OCI-LY7 (cell line): ENCODE results near the gene SCARB1. TPM values are rescaled to one million over a fixed set of nuclear protein-coding genes. Genes with fewer than 3 reads are reported as not detected.

Experiments
- BruUV-seq: library from RNA; stranded (reverse); fragments of 400-500 nt; replicated peaks from 2 replicates; lab custom pipeline; 2021; lab: Mats Ljungman, UMichigan
- CTCF ChIA-PET: fragments of 300-600 bp; sonication (Branson Sonifier 250); formaldehyde crosslinking; loops from one replicate; lab custom pipeline; 2022; ENCODE audit warnings: antibody characterized with exemption; ENCODE audit not compliant: unreplicated experiment; lab: Charles Lee
- POLR2A ChIA-PET: fragments of 300-600 bp; sonication (Branson Sonifier 250); formaldehyde crosslinking; loops from one replicate; lab custom pipeline; 2022; ENCODE audit warnings: antibody characterized with exemption; lab: Charles Lee
- DNase-seq: peaks from one replicate; pipeline ENCODE4 v3.0.0-alpha.2; 2015; ENCODE audit warnings: low spot score
- H2AFZ ChIP-seq: fragments of 200-600 bp; sonication (generic), shearing (Covaris generic); 2 replicates; pipeline ENCODE4 v1.6.1; 2014; ENCODE audit warnings: mild to moderate bottlenecking, antibody characterized with exemption, low read length, moderate library complexity
- H3K27ac ChIP-seq: fragments of 200-600 bp; sonication (generic); 2 replicates; pipeline ENCODE4 v1.5.1; 2014; ENCODE audit warnings: mixed run types, low read depth, mild to moderate bottlenecking, moderate library complexity, low read length, inconsistent platforms; ENCODE audit not compliant: poor library complexity, severe bottlenecking
- H3K36me3 ChIP-seq: fragments of 200-600 bp; sonication (generic); 2 replicates; pipeline ENCODE4 v1.6.1; 2014; ENCODE audit warnings: mild to moderate bottlenecking, antibody characterized with exemption, low read length, moderate library complexity, mixed read lengths; ENCODE audit not compliant: insufficient read depth
- H3K4me1 ChIP-seq: fragments of 200-600 bp; sonication (generic); 2 replicates; pipeline ENCODE4 v1.5.1; 2014; ENCODE audit warnings: mild to moderate bottlenecking, low read length; ENCODE audit not compliant: insufficient read depth, poor library complexity, severe bottlenecking
- H3K4me2 ChIP-seq: fragments of 200-600 bp; sonication (generic); 2 replicates; pipeline ENCODE4 v1.6.1; 2014; ENCODE audit warnings: mild to moderate bottlenecking, low read length
- H3K4me3 ChIP-seq: fragments of 200-600 bp; sonication (generic); 2 replicates; pipeline ENCODE4 v1.5.1; 2014; ENCODE audit warnings: mild to moderate bottlenecking, low read depth, low read length; ENCODE audit not compliant: poor library complexity, severe bottlenecking
- H3K79me2 ChIP-seq: fragments of 200-600 bp; sonication (generic); 2 replicates; pipeline ENCODE4 v1.6.1; 2016; ENCODE audit warnings: low read depth, mild to moderate bottlenecking, low read length, moderate library complexity, mixed read lengths; ENCODE audit not compliant: insufficient read depth
- H3K9me2 ChIP-seq: fragments of 200-600 bp; sonication (generic); 2 replicates; pipeline ENCODE4 v1.6.1; 2016; ENCODE audit warnings: mild to moderate bottlenecking, low read length, mixed read lengths; ENCODE audit not compliant: insufficient read depth
- H3K9me3 ChIP-seq: fragments of 200-600 bp; sonication (generic); 2 replicates; pipeline ENCODE4 v1.6.1; 2014; ENCODE audit warnings: mild to moderate bottlenecking, mixed run types, low read length, mixed read lengths
- H4K20me1 ChIP-seq: fragments of 200-600 bp; sonication (generic); 2 replicates; pipeline ENCODE4 v1.6.1; 2014; ENCODE audit warnings: mild to moderate bottlenecking, antibody characterized with exemption, low read length, moderate library complexity, mixed read lengths; ENCODE audit not compliant: insufficient read depth
- EZH2phosphoT487 ChIP-seq: fragments of 200-600 bp; sonication (generic); IDR thresholded peaks from 2 replicates; pipeline ENCODE4 v1.6.1; 2018; ENCODE audit warnings: low read depth, borderline replicate concordance, mild to moderate bottlenecking, mixed run types, antibody characterized with exemption, low read length, moderate library complexity, mixed read lengths
- intact Hi-C: fragments of 100-400 bp; cut with micrococcal nuclease; formaldehyde crosslinking; loops from one replicate; pipeline ENCODE4 v1.10.0; 2022; ENCODE audit not compliant: unreplicated experiment
- total RNA-seq, 2 experiments: library from RNA; depleted of rRNA in 1 of 2; stranded (reverse); fragments of >200 nt in 1 of 2; shearing (Covaris generic) in 1 of 2; gene quantifications; 2 replicates each; pipeline ENCODE4 v1.2.3, GENCODE V29; 2014 to 2022
- TF ChIP-seq, protein P1 (sequence below): fragments of 200-600 bp; sonication (generic); conservative IDR thresholded peaks from 2 replicates; pipeline ENCODE4 v1.5.1; 2014; ENCODE audit warnings: mild to moderate bottlenecking, antibody characterized with exemption, low read length, moderate library complexity, mixed read lengths

SCARB1 gene
- total RNA-seq, 2 experiments from 2014 or later: 42.9 to 112 TPM

DNA sequence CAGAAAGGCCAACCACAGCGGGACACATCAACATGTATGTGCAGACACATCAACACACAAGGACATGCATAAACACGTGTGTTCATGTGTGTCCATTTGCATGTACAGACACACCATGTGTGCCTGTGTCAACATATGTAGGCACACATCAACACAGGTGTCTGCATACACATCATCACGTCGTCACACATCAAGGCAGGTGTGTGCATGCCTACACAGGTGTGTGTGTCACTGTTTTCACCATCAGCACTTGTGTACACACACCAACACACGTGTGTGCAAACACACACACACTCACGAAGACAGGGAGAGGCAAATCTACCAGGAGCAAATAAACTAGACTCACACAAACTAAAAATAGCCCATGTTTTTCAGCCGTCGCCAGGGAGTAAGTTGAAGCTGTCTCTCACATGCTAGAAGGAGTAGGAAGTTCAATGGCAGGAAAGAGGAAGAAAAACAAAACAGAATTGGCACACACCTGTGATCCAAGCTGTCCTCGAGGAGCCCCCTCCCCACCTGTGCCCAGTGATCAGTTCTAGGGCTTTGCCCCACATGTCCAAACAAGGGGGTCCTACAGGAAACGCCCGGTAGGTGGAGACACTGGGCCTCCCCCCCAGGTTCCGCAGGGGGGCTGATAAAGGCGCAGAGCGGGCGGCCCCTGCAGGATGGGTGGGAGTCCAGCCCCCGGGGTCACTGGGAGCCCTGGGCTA lies 7.4 kb downstream of the SCARB1 start:
- peak overlapping the region; percentile 31 for H3K4me2 ChIP-seq
- peaks cover 30% of the 10 kb centered on the region for H3K79me2 ChIP-seq
- TF ChIP-seq, protein P1, sequence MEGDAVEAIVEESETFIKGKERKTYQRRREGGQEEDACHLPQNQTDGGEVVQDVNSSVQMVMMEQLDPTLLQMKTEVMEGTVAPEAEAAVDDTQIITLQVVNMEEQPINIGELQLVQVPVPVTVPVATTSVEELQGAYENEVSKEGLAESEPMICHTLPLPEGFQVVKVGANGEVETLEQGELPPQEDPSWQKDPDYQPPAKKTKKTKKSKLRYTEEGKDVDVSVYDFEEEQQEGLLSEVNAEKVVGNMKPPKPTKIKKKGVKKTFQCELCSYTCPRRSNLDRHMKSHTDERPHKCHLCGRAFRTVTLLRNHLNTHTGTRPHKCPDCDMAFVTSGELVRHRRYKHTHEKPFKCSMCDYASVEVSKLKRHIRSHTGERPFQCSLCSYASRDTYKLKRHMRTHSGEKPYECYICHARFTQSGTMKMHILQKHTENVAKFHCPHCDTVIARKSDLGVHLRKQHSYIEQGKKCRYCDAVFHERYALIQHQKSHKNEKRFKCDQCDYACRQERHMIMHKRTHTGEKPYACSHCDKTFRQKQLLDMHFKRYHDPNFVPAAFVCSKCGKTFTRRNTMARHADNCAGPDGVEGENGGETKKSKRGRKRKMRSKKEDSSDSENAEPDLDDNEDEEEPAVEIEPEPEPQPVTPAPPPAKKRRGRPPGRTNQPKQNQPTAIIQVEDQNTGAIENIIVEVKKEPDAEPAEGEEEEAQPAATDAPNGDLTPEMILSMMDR: peak; percentile 76
- TF ChIP-seq EZH2phosphoT487: no peak
- intact Hi-C loops: no loop called here
- BruUV-seq: no TSS peak
- H2AFZ ChIP-seq: no peak overlapping the region
- no peaks in the 10 kb centered on the region for H3K9me3 ChIP-seq
- peaks cover 24% of the 10 kb centered on the region for H3K4me1 ChIP-seq
- no peak overlapping the region for H3K27ac ChIP-seq
- DNase-seq: peak; percentile 48
- H3K4me3 ChIP-seq: no peak overlapping the region
- H3K9me2 ChIP-seq: no peaks in the 10 kb centered on the region
- H4K20me1 ChIP-seq: no peaks in the 10 kb centered on the region
- POLR2A ChIA-PET: interaction anchor here (0.9 kb wide), 1 partner anchor 15 kb away, joined by 4 read pairs; no protein-coding TSS in a partner anchor
- H3K36me3 ChIP-seq: peaks cover 71% of the 10 kb centered on the region
- CTCF ChIA-PET: no interaction called here

DNA sequence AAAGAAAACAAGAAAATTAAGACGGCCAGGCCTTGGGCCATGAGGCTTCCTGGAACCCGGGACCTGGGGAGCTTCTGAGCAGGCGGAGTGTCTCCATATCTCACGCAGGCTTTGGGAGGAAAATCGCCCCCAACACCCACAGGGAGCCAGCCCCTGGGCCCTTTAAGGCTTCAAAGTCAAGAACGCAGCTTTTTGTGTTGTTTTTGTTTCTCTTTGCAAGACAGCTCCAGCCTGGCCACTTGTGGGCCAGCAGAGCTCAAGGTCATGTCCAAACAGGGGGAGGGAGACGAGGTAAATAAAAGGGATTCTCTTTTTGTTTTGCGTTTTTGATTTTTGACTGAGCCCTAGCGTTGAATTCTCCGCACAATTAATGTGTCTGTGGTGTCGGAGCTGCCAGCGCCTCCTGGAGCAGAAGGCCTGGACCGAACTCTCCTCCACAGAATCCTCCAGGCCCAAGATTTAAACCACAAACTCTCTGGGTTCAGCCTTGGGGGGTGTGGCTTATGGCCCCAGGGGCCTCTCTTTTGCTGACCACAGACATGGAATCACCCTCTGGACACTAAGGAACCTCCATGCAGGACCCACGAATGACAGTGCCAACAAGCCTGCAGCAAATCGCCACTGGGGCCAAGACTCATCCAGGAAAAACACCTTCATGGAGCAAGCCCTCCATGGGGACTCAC lies 8.2 kb downstream of the SCARB1 start:
- Histone ChIP-seq H3K4me3 (no peak overlapping the region), H3K27ac (no peak overlapping the region), H3K4me1 (peaks cover 20% of the 10 kb centered on the region), H3K79me2 (peaks cover 28% of the 10 kb centered on the region), H4K20me1 (no peaks in the 10 kb centered on the region), H3K9me3 (no peaks in the 10 kb centered on the region), H3K36me3 (peaks cover 69% of the 10 kb centered on the region), H3K9me2 (no peaks in the 10 kb centered on the region), H3K4me2 (no peak overlapping the region), H2AFZ (no peak overlapping the region)
- intact Hi-C loops: no loop called here
- DNase-seq: no peak
- no TSS peak for BruUV-seq
- TF ChIP-seq EZH2phosphoT487: no peak
- CTCF ChIA-PET: no interaction called here
- POLR2A ChIA-PET: no interaction called here

DNA sequence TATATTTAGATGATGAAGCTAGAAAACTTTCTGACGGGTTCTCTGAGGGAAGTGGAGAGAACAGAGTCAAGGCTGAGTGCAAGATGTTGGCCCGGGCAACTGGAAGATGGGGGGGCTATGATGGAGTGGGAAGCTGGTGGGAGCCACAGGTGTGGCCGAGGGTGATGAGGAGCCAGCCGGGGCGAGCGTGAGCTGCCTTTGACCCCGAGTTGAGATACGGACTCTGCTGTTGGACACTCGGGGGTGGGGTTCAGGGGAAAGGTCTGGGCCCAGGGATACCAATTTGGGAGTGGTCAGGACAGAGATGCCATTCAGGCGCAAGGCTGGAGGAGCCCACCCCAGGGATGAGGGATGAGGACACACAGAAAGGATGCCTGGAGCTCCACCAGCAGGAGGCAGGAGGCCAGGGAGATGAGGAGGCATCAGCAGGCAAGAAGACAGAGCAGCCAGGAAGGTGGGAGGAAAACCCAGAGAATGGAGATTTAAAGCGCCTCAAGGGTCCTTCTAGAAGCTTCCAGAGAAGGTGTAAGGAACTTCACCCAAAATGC lies 9.0 kb downstream of the SCARB1 start:
- Histone ChIP-seq H3K9me2 (no peaks in the 10 kb centered on the region), H3K4me3 (no peak overlapping the region), H3K4me1 (peaks cover 20% of the 10 kb centered on the region), H4K20me1 (no peaks in the 10 kb centered on the region), H3K27ac (no peak overlapping the region), H2AFZ (no peak overlapping the region), H3K9me3 (no peaks in the 10 kb centered on the region), H3K4me2 (no peak overlapping the region), H3K36me3 (peaks cover 62% of the 10 kb centered on the region), H3K79me2 (peaks cover 24% of the 10 kb centered on the region)
- BruUV-seq: no TSS peak
- DNase-seq: no peak
- TF ChIP-seq EZH2phosphoT487: no peak
- TF ChIP-seq, protein P1: no peak
- intact Hi-C loops: no loop called here
- POLR2A ChIA-PET: interaction anchor here (0.6 kb wide), 1 partner anchor 44 kb away, joined by 3 read pairs; no protein-coding TSS in a partner anchor
- CTCF ChIA-PET: interaction anchor here (0.5 kb wide), 1 partner anchor 29 kb away, joined by 3 read pairs; no protein-coding TSS in a partner anchor
